Measurements from ENCODE around the gene UNC5CL. TPM values are rescaled to one million over a fixed set of nuclear protein-coding genes. Genes with fewer than 3 reads are reported as not detected.

Gene UNC5CL
- total RNA-seq, 1 donor from 2014 or later, result 0.25 TPM

DNA sequence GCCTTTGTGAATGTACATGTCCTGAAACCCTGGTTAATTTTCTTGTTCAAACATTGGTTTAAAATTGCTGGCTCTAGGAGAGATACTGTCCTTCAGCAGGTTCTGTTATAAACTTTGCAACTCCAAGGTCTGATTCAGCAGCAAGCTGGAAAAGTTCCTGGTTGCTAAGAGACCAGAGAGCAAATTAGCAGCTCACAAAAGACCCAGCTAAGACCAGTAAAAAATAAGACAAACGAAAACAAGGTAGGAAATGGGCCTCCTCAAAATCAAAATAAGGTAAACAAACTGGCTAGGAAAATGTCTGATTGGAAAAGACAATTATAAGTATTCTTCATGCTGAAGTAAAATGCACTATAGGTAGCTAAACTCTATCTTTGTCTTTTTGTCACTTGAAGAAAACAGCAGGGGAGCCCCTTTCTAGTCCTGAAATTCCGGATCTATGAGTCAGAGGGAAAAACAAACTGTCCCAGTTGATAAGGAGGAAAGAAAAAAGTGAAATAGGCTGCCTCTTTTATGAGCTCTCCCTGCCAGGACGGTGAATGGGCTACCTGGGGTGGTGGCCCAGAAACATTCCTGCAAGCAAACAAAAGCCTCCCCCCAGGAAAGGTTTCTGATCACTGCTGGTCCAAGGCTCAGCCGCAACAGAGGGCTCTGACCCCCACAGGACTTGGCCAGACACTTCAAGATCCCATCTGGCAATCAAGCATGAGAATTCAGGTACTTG is 41.6 kb downstream of the UNC5CL start:
- H3K27me3 Mint-ChIP-seq (ENCODE audit: low read depth), result peaks cover 18% of the 10 kb centered on the region
- peaks cover 15% of the 10 kb centered on the region for H3K4me1 Mint-ChIP-seq (ENCODE audit: low read depth)
- H3K9me3 Mint-ChIP-seq (ENCODE audit: low read depth), result no peaks in the 10 kb centered on the region
- TF ChIP-seq, protein P1, sequence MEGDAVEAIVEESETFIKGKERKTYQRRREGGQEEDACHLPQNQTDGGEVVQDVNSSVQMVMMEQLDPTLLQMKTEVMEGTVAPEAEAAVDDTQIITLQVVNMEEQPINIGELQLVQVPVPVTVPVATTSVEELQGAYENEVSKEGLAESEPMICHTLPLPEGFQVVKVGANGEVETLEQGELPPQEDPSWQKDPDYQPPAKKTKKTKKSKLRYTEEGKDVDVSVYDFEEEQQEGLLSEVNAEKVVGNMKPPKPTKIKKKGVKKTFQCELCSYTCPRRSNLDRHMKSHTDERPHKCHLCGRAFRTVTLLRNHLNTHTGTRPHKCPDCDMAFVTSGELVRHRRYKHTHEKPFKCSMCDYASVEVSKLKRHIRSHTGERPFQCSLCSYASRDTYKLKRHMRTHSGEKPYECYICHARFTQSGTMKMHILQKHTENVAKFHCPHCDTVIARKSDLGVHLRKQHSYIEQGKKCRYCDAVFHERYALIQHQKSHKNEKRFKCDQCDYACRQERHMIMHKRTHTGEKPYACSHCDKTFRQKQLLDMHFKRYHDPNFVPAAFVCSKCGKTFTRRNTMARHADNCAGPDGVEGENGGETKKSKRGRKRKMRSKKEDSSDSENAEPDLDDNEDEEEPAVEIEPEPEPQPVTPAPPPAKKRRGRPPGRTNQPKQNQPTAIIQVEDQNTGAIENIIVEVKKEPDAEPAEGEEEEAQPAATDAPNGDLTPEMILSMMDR (IDR thresholded peaks at IDR 0.05), result no peak
- H3K4me3 Mint-ChIP-seq (ENCODE audit: unreplicated experiment), result no peak overlapping the region
- H3K36me3 Mint-ChIP-seq (ENCODE audit: low read depth), result peaks cover 5% of the 10 kb centered on the region
- DNase-seq (ENCODE audit: low spot score), result no peak
- peak overlapping the region; percentile 25 for H3K27ac Mint-ChIP-seq (ENCODE audit: unreplicated experiment)

DNA sequence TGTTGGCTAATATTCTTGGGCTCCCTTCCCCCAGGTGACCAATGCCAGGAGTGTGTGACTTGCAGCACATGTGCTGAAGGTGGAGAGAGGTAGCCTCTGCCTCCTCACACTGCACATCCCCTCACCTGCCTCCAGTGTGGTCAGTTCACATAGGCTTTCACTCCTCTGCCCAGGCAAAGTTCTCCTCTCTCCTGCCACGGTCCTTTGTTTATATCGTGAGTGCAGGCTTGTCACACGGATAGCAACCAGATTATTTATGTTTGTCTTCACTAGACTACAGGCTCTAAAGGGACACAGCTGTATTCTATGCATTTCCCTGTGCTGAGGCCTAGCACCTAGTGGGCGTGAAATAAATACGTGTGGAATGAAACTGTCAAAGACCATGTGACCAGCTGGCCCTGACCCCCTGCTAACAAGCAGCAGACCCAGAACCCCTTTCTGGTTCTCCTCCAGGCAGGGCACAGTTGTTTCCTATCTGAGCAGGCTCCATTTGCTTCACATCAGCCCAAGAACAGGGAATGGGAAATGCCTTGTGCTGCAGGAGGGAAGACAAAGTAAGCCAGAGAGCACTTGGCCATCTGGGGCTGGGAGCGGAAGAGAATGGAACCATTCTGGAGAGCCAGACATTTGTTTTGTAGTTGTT is 42.3 kb downstream of the UNC5CL start:
- Mint-ChIP-seq H3K36me3 (ENCODE audit: low read depth) (peaks cover 6% of the 10 kb centered on the region), H3K4me3 (ENCODE audit: unreplicated experiment) (no peak overlapping the region), H3K27ac (ENCODE audit: unreplicated experiment) (peak overlapping the region; percentile 53), H3K27me3 (ENCODE audit: low read depth) (peaks cover 18% of the 10 kb centered on the region), H3K4me1 (ENCODE audit: low read depth) (peaks cover 15% of the 10 kb centered on the region), H3K9me3 (ENCODE audit: low read depth) (no peaks in the 10 kb centered on the region)
- DNase-seq (ENCODE audit: low spot score), result no peak
- TF ChIP-seq, protein P1 (IDR thresholded peaks at IDR 0.05), result no peak

DNA sequence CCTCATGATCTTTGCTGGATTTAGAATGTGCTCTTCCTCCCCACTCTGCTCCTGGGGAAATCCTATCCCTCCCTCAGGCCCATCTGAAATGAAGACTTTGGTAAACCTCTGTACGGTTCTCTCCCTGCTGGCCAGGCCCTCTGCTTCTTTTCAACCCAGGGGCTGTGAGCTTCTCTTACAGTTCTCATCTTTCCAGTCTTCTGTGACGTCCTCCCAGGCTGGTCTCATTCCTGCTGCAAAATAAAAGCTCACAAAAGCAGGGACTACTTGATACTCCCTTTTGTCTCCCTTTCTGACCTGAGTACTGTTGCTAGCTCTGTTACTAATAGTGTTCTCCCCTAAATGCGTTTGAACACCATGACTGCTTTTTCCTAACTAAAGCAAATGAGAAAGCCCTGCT is 46.3 kb downstream of the UNC5CL start:
- peaks cover 15% of the 10 kb centered on the region for H3K4me1 Mint-ChIP-seq (ENCODE audit: low read depth)
- no peak overlapping the region for H3K4me3 Mint-ChIP-seq (ENCODE audit: unreplicated experiment)
- TF ChIP-seq, protein P1 (IDR thresholded peaks at IDR 0.05), result no peak
- no peak for DNase-seq (ENCODE audit: low spot score)
- peaks cover 5% of the 10 kb centered on the region for H3K9me3 Mint-ChIP-seq (ENCODE audit: low read depth)
- H3K36me3 Mint-ChIP-seq (ENCODE audit: low read depth), result peaks cover 9% of the 10 kb centered on the region
- no peak overlapping the region for H3K27ac Mint-ChIP-seq (ENCODE audit: unreplicated experiment)
- H3K27me3 Mint-ChIP-seq (ENCODE audit: low read depth), result peaks cover 42% of the 10 kb centered on the region

DNA sequence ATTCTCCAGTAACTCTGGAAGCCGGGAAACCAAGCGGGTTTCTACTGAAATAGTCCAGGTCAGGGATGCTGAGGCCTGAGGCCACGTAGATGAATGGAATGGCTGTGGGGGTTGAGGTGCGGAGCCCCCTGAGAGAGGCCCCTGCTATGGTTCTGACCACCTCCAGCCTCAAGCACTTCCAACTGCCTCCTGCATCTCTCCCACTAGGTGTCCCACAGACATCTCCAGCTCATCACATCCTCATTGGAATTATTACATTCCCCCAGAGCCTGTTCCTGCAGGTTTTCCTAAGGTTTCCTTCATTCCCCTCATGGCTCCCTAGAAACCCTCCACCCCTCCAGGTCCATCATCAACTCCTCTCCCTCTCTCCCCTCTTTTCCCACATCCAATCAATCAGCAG is 48.7 kb downstream of the UNC5CL start:
- Mint-ChIP-seq H3K9me3 (ENCODE audit: low read depth) (peaks cover 6% of the 10 kb centered on the region), H3K27ac (ENCODE audit: unreplicated experiment) (no peak overlapping the region), H3K36me3 (ENCODE audit: low read depth) (peaks cover 10% of the 10 kb centered on the region), H3K4me3 (ENCODE audit: unreplicated experiment) (no peak overlapping the region), H3K27me3 (ENCODE audit: low read depth) (peaks cover 47% of the 10 kb centered on the region), H3K4me1 (ENCODE audit: low read depth) (peaks cover 3% of the 10 kb centered on the region)
- DNase-seq (ENCODE audit: low spot score), result no peak
- TF ChIP-seq, protein P1 (IDR thresholded peaks at IDR 0.05), result peak; percentile 16

DNA sequence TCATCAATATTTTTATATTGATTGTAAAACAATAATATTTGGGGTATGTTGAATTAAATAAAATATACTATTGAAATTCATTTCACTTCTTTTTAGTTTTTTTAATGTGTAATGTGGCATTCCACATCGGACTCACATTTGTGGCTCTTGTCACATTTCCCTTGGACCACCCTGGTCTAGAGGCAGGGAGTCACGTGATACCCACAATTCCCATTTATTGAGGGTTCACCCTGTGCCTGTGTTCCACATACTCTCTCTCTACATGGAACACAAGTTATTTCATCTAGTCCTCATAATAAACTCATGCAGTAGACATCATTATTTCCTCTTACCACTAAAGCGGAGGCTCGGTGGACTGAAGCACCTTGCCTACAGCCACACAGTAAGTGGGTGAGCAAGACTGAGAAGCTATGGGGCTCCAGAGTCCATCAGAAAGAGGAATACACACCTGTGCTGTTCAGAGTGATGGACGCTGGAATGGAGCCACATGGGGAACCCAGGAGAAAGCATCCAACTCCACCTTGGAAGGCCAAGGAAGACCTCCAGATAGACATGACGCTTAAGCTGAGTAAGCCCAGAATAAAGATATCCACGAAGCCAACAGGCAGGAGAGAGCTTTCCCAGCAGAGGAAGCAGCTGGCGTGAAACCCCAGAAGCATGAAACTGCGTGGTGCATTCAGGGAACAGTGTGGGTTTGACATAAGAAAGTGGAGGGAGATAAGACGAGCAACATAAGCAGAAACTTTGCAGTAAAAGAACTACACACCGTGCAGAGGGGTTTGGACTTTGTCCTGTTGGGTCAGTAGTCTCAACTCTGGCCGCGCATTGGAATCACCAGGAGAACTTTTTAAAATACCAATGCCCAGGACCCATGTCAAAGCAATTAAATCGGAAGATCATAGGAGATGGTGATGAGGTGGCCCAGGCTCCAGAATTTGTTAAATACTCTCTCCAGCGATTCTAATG is 49.5 kb downstream of the UNC5CL start:
- H3K27ac Mint-ChIP-seq (ENCODE audit: unreplicated experiment), result no peak overlapping the region
- H3K9me3 Mint-ChIP-seq (ENCODE audit: low read depth), result peaks cover 6% of the 10 kb centered on the region
- H3K27me3 Mint-ChIP-seq (ENCODE audit: low read depth), result peaks cover 47% of the 10 kb centered on the region
- H3K4me1 Mint-ChIP-seq (ENCODE audit: low read depth), result peaks cover 3% of the 10 kb centered on the region
- TF ChIP-seq, protein P1 (IDR thresholded peaks at IDR 0.05), result no peak
- H3K36me3 Mint-ChIP-seq (ENCODE audit: low read depth), result peaks cover 10% of the 10 kb centered on the region
- no peak for DNase-seq (ENCODE audit: low spot score)
- no peak overlapping the region for H3K4me3 Mint-ChIP-seq (ENCODE audit: unreplicated experiment)
